Keratinocyte (primary cell): Measurements from ENCODE around the gene CD96. TPM values are rescaled to one million over a fixed set of nuclear protein-coding genes. Genes with fewer than 3 reads are reported as not detected.

Source experiments
- DNase-seq: peaks from one replicate; pipeline ENCODE4 v3.0.0-alpha.2; 2011; ENCODE audit warnings: low read depth, missing footprints, low spot score
- FAIRE-seq: peaks from 2 replicates; lab custom pipeline; 2011; peaks lifted over from hg19 to GRCh38; lab: Jason Lieb, UNC
- H2AFZ ChIP-seq: 2 replicates; pipeline ENCODE4 v1.6.0; 2012; ENCODE audit warnings: low read length, control low read depth, inconsistent platforms; ENCODE audit not compliant: control insufficient read depth
- H3K27ac ChIP-seq: 2 replicates; pipeline ENCODE4 v1.5.1; 2011; ENCODE audit warnings: low read length; ENCODE audit not compliant: control insufficient read depth, insufficient read depth
- H3K27me3 ChIP-seq: 3 replicates; pipeline ENCODE4 v1.6.0; 2011; ENCODE audit warnings: low read length; ENCODE audit not compliant: control insufficient read depth, insufficient read depth; ENCODE audit errors: extremely low read depth
- H3K36me3 ChIP-seq, 2 experiments: 2 replicates in 1 of 2; 3 replicates in 1 of 2; pipeline ENCODE4 v1.5.1; 2011; ENCODE audit warnings: low read length in 2 of 2, mild to moderate bottlenecking in 1 of 2; ENCODE audit not compliant: control insufficient read depth in 2 of 2, insufficient read depth in 2 of 2; ENCODE audit errors: extremely low read depth in 1 of 2
- H3K4me1 ChIP-seq: 3 replicates; pipeline ENCODE4 v1.5.1; 2011; ENCODE audit warnings: low read length; ENCODE audit not compliant: control insufficient read depth, insufficient read depth; ENCODE audit errors: extremely low read depth
- H3K4me2 ChIP-seq: 3 replicates; pipeline ENCODE4 v1.6.0; 2011; ENCODE audit warnings: low read depth, low read length; ENCODE audit not compliant: control insufficient read depth, insufficient read depth; ENCODE audit errors: extremely low read depth
- H3K4me3 ChIP-seq, 3 experiments: fragments of 200-600 bp in 1 of 3; sonication (generic) in 1 of 3; 2 replicates in 2 of 3; 3 replicates in 1 of 3; pipeline ENCODE4 v1.5.1; 2011 to 2016; ENCODE audit warnings: low read length in 3 of 3, mild to moderate bottlenecking in 3 of 3, control low read depth in 2 of 3, inconsistent platforms in 1 of 3, low read depth in 1 of 3, mixed read lengths in 1 of 3, mixed run types in 1 of 3, moderate library complexity in 1 of 3; ENCODE audit not compliant: control insufficient read depth in 2 of 3, insufficient read depth in 2 of 3; ENCODE audit errors: extremely low read depth in 1 of 3
- H3K79me2 ChIP-seq: 2 replicates; pipeline ENCODE4 v1.6.0; 2012; ENCODE audit warnings: low read length; ENCODE audit not compliant: control insufficient read depth, insufficient read depth
- H3K9ac ChIP-seq: 3 replicates; pipeline ENCODE4 v1.6.0; 2011; ENCODE audit warnings: low read length; ENCODE audit not compliant: control insufficient read depth, insufficient read depth; ENCODE audit errors: extremely low read depth
- H3K9me1 ChIP-seq: 3 replicates; pipeline ENCODE4 v1.6.0; 2011; ENCODE audit warnings: low read length; ENCODE audit not compliant: control insufficient read depth, insufficient read depth; ENCODE audit errors: extremely low read depth
- H3K9me3 ChIP-seq: 2 replicates; pipeline ENCODE4 v1.5.1; 2012; ENCODE audit warnings: low read depth, low read length; ENCODE audit not compliant: control insufficient read depth
- H4K20me1 ChIP-seq: 3 replicates; pipeline ENCODE4 v1.6.0; 2011; ENCODE audit warnings: low read length; ENCODE audit not compliant: control insufficient read depth, insufficient read depth; ENCODE audit errors: extremely low read depth
- CTCF ChIP-seq, 3 experiments: IDR thresholded peaks in 1 of 3; conservative IDR thresholded peaks in 1 of 3; optimal IDR thresholded peaks in 1 of 3; 2 replicates in 2 of 3; 3 replicates in 1 of 3; pipeline versions ENCODE3 to v1.5.1; 2011; ENCODE audit warnings: low read length in 3 of 3, mild to moderate bottlenecking in 3 of 3, moderate library complexity in 2 of 3, control low read depth in 1 of 3, inconsistent platforms in 1 of 3; ENCODE audit not compliant: insufficient read depth in 2 of 3; ENCODE audit errors: extremely low read depth in 1 of 3
- EZH2 ChIP-seq: IDR thresholded peaks from one replicate; pipeline ENCODE4 v1.6.1; 2012; ENCODE audit warnings: inconsistent platforms, mild to moderate bottlenecking, low read length, moderate library complexity
- dilution Hi-C: fragments of 300-500 bp; cut with MboI; formaldehyde crosslinking; loops from one replicate; pipeline ENCODE4 v1.7.0; 2020; ENCODE audit warnings: low sequenced_read_pairs; ENCODE audit not compliant: extremely low pct_ligation_motif_present
- polyA plus RNA-seq, 5 experiments: library from polyadenylated mRNA; depleted of rRNA in 3 of 5; stranded (reverse) in 3 of 5; stranded (forward) in 1 of 5; unstranded in 1 of 5; fragments of >200 nt; gene quantifications; 1 replicate in 1 of 5; 2 replicates in 3 of 5; 3 replicates in 1 of 5; pipeline versions ENCODE4 v1.2.1 to v1.2.3, GENCODE V29; 2011 to 2012; ENCODE audit warnings: missing spikeins in 2 of 5, low read depth in 1 of 5, low replicate concordance in 1 of 5

Gene CD96
- polyA plus RNA-seq, 1 donor (not counting 4 experiments of a cell fraction or from before 2014, with no cell fraction given): 0.13 TPM

DNA sequence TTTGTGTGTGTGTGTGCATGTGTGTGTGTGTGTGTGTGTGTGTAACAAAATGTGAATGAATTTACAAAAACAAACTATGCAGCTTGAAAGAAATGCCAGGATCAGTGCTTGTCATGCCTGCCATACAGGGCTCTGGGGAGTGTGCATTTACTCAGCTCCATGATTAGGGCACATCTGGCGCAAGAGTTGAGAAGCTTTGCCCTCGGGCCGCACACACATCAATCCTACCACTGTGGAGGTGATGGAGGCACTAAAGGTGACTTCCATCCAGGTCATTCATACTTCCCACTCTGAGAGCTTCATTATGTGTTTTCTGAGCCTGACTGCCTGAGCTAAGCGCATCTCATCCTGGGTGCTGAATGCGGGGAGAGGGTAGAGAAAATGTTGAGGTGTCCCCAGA, 125.2 kb downstream of the CD96 start:
- no peaks in the 10 kb centered on the region for H3K27me3 ChIP-seq
- H3K4me2 ChIP-seq: no peak overlapping the region
- H3K9me1 ChIP-seq: no peaks in the 10 kb centered on the region
- peaks cover 2% of the 10 kb centered on the region for H3K9me3 ChIP-seq
- TF ChIP-seq EZH2: no peak
- TF ChIP-seq CTCF (optimal IDR thresholded peaks at IDR 0.05 in 1 of 3, IDR thresholded peaks at IDR 0.05 in 1 of 3, conservative IDR thresholded peaks at IDR 0.05 in 1 of 3; ENCODE audit: extremely low read depth in 1 of 3, insufficient read depth in 2 of 3, low read length in 3 of 3): no peak
- no peak overlapping the region for H3K4me3 ChIP-seq
- H4K20me1 ChIP-seq: no peaks in the 10 kb centered on the region
- DNase-seq: no peak
- peak; percentile 52 for FAIRE-seq
- dilution Hi-C loops: no loop called here
- no peak overlapping the region for H2AFZ ChIP-seq
- H3K36me3 ChIP-seq: no peaks in the 10 kb centered on the region
- H3K9ac ChIP-seq: no peak overlapping the region
- H3K79me2 ChIP-seq: no peaks in the 10 kb centered on the region
- H3K27ac ChIP-seq: peak overlapping the region; percentile 33
- H3K4me1 ChIP-seq: peaks cover 50% of the 10 kb centered on the region

DNA sequence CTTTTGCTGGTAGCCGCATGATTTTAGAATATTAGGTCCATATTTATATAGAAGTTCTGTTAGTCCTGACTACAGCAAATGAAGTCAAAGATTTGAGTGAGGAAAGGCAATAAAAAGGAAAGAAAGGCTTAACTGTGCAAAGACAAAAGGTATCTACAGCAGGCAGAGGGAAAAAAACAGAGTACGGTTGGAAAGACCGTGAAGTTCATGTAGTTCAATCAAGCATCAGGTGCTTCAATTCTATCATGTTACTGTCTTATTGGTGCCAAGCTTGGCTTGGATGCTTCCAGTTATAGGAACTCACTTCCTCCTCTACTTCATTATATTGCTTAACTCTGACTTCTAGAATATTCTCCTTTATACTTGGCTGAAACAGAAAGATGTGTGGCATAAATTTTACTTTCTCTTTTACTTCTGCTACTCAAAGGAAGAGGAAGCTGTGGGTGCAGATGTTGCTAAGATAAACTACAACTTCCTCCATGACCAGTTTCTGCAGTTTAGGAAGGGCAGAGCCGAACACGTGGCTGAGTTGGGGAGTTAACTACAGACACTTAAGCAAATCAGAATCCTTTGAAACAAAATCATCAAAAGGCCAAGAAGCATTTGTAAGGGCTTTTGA, 125.7 kb downstream of the CD96 start:
- no peak overlapping the region for H3K4me2 ChIP-seq
- H3K79me2 ChIP-seq: no peaks in the 10 kb centered on the region
- FAIRE-seq (no peak), DNase-seq (no peak)
- H3K27ac ChIP-seq: no peak overlapping the region
- no peaks in the 10 kb centered on the region for H3K27me3 ChIP-seq
- H4K20me1 ChIP-seq: no peaks in the 10 kb centered on the region
- peaks cover 50% of the 10 kb centered on the region for H3K4me1 ChIP-seq
- dilution Hi-C loops: no loop called here
- no peak overlapping the region for H3K4me3 ChIP-seq
- H3K36me3 ChIP-seq: no peaks in the 10 kb centered on the region
- H3K9me1 ChIP-seq: no peaks in the 10 kb centered on the region
- no peak overlapping the region for H2AFZ ChIP-seq
- TF ChIP-seq CTCF (optimal IDR thresholded peaks at IDR 0.05 in 1 of 3, IDR thresholded peaks at IDR 0.05 in 1 of 3, conservative IDR thresholded peaks at IDR 0.05 in 1 of 3; ENCODE audit: extremely low read depth in 1 of 3, insufficient read depth in 2 of 3, low read length in 3 of 3) (no peak), EZH2 (no peak)
- H3K9ac ChIP-seq: no peak overlapping the region
- peaks cover 2% of the 10 kb centered on the region for H3K9me3 ChIP-seq
